Measurements from ENCODE around the gene ACSL1. TPM values are rescaled to one million over a fixed set of nuclear protein-coding genes. Genes with fewer than 3 reads are reported as not detected.

The ACSL1 gene
- total RNA-seq, 2 experiments from 2014 or later, result 12.4 to 12.5 TPM

DNA sequence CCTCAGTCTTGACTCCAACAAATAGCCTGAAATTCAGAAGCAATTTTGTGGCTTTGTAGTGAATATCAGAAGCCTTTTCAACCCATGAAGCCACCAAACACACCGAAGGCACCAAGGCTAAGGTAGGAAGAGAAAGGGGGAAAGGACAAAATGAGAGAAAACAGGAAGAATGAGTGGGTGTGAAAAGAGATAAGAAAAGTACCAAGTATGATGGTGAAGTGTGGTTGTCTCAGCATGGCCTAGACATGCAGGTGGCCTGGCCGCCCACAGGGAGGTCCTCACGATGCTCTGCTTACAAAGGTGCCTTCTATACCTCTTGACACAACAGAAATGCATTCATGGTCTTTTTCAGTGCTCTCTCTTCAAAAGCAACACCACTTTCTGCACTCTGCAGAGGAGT lies 34.9 kb downstream of the ACSL1 start:
- H3K9me3 ChIP-seq (ENCODE audit: control insufficient read depth in 1 of 2, insufficient read depth in 1 of 2, low read length in 2 of 2), result no peaks in the 10 kb centered on the region
- no peak overlapping the region for H3K4me3 Mint-ChIP-seq
- peaks cover 22% of the 10 kb centered on the region for H3K4me1 Mint-ChIP-seq (ENCODE audit: low read depth)
- ChIA-PET CTCF (no interaction called here), POLR2A (no interaction called here)
- no peak for DNase-seq
- no peaks in the 10 kb centered on the region for H3K27me3 Mint-ChIP-seq
- ATAC-seq (ENCODE audit: poor library complexity), result no peak
- intact Hi-C loops (cut with DNase I, micrococcal nuclease), result no loop called here
- TF ChIP-seq, protein P1, sequence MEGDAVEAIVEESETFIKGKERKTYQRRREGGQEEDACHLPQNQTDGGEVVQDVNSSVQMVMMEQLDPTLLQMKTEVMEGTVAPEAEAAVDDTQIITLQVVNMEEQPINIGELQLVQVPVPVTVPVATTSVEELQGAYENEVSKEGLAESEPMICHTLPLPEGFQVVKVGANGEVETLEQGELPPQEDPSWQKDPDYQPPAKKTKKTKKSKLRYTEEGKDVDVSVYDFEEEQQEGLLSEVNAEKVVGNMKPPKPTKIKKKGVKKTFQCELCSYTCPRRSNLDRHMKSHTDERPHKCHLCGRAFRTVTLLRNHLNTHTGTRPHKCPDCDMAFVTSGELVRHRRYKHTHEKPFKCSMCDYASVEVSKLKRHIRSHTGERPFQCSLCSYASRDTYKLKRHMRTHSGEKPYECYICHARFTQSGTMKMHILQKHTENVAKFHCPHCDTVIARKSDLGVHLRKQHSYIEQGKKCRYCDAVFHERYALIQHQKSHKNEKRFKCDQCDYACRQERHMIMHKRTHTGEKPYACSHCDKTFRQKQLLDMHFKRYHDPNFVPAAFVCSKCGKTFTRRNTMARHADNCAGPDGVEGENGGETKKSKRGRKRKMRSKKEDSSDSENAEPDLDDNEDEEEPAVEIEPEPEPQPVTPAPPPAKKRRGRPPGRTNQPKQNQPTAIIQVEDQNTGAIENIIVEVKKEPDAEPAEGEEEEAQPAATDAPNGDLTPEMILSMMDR (IDR thresholded peaks at IDR 0.05), result no peak
- no peaks in the 10 kb centered on the region for H3K9me3 Mint-ChIP-seq
- peaks cover 16% of the 10 kb centered on the region for H3K4me1 ChIP-seq (ENCODE audit: insufficient read depth, low read length)
- H3K27me3 ChIP-seq (ENCODE audit: control insufficient read depth in 1 of 2, insufficient read depth in 2 of 2, low read length in 2 of 2), result no peaks in the 10 kb centered on the region
- H3K27ac ChIP-seq (ENCODE audit: low read depth in 1 of 2, low read length in 2 of 2), result no peak overlapping the region
- H3K27ac Mint-ChIP-seq, result no peak overlapping the region
- H3K36me3 Mint-ChIP-seq (ENCODE audit: low read depth), result peaks cover 35% of the 10 kb centered on the region
- peaks cover 12% of the 10 kb centered on the region for H3K36me3 ChIP-seq (ENCODE audit: insufficient read depth, low read length)
- H3K4me3 ChIP-seq (ENCODE audit: low read length), result no peak overlapping the region

DNA sequence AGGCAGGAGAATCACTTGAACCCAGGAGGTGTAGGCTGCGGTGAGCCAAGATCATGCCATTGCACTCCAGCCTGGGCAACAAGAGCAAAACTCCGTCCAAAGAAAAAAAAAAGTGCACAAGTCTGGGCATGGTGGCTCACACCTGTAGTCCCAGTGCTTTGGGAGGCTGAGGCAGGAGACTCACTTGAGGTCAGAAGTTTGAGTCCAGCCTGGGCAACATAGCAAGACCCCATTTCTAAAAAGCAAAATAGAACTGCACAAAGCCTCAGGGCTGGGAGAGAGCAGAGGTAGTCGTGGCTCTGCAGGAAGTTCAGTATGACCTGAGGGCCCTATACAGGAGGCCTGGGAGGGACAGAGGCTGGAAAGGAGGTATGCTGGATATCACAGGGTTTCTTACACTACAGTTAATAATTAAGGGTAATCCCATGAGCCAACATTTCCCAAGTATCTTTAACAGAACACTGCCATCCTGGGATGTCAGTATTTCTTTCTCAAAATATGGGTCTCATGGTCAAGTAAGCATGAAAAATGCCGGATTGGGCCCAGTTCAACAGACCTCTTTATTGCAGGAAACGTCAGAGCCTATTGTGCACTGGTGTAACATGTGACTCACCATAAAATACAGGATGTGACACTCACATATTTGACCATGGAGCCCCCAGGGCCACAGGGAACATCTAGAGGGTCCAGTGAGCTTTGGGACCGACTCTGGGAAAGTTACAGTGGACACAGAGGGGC lies 37.8 kb downstream of the ACSL1 start:
- ATAC-seq (ENCODE audit: poor library complexity), result no peak
- TF ChIP-seq, protein P1 (IDR thresholded peaks at IDR 0.05), result no peak

DNA sequence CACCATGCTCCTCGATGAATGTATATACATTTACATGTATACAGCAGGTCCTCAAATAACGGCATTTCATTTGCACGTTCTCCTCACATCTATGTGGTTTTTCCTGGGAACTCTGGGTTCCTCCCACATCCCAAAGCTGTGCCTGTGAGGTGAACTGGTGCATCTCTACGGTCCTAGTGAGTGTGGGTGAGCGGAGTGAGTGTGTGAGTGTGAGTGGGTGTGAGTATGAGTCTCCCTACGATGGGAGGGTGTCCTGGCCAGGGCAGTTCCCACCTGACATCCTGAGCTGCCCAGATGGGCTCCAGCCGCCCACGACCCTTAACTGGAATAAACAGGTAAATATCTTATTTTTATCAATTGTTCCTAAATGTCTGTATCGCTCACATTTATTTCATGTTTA lies 40.0 kb downstream of the ACSL1 start:
- Histone ChIP-seq H3K4me3 (ENCODE audit: low read length) (no peak overlapping the region), H3K27ac (ENCODE audit: low read depth in 1 of 2, low read length in 2 of 2) (no peak overlapping the region), H3K36me3 (ENCODE audit: insufficient read depth, low read length) (peaks cover 22% of the 10 kb centered on the region), H3K4me1 (ENCODE audit: insufficient read depth, low read length) (peaks cover 2% of the 10 kb centered on the region), H3K27me3 (ENCODE audit: control insufficient read depth in 1 of 2, insufficient read depth in 2 of 2, low read length in 2 of 2) (no peaks in the 10 kb centered on the region), H3K9me3 (ENCODE audit: control insufficient read depth in 1 of 2, insufficient read depth in 1 of 2, low read length in 2 of 2) (no peaks in the 10 kb centered on the region)
- ChIA-PET CTCF (interaction anchor here (0.9 kb wide), 1 partner anchor 10 kb away, joined by 3 read pairs; no protein-coding TSS in a partner anchor), POLR2A (no interaction called here)
- TF ChIP-seq, protein P1 (IDR thresholded peaks at IDR 0.05), result no peak
- H3K9me3 Mint-ChIP-seq, result no peaks in the 10 kb centered on the region
- no peaks in the 10 kb centered on the region for H3K27me3 Mint-ChIP-seq
- ATAC-seq (ENCODE audit: poor library complexity), result no peak
- H3K36me3 Mint-ChIP-seq (ENCODE audit: low read depth), result peaks cover 51% of the 10 kb centered on the region
- H3K4me3 Mint-ChIP-seq, result no peak overlapping the region
- no peak overlapping the region for H3K27ac Mint-ChIP-seq
- DNase-seq, result no peak
- H3K4me1 Mint-ChIP-seq (ENCODE audit: low read depth), result peaks cover 16% of the 10 kb centered on the region
- intact Hi-C loops (cut with DNase I, micrococcal nuclease), result no loop called here

More for the DNA sequence above, 37.8 kb downstream of the ACSL1 start:
- peaks cover 11% of the 10 kb centered on the region for H3K4me1 Mint-ChIP-seq (ENCODE audit: low read depth)
- no peak overlapping the region for H3K4me3 Mint-ChIP-seq
- H3K4me3 ChIP-seq (ENCODE audit: low read length), result no peak overlapping the region
- CTCF ChIA-PET, result no interaction called here
- peaks cover 9% of the 10 kb centered on the region for H3K4me1 ChIP-seq (ENCODE audit: insufficient read depth, low read length)
- DNase-seq, result no peak
- H3K36me3 Mint-ChIP-seq (ENCODE audit: low read depth), result peaks cover 47% of the 10 kb centered on the region
- H3K9me3 Mint-ChIP-seq, result no peaks in the 10 kb centered on the region
- H3K27ac ChIP-seq (ENCODE audit: low read depth in 1 of 2, low read length in 2 of 2), result no peak overlapping the region
- H3K36me3 ChIP-seq (ENCODE audit: insufficient read depth, low read length), result peaks cover 17% of the 10 kb centered on the region
- H3K27ac Mint-ChIP-seq, result no peak overlapping the region
- intact Hi-C loops (cut with DNase I, micrococcal nuclease), result no loop called here
- H3K27me3 ChIP-seq (ENCODE audit: control insufficient read depth in 1 of 2, insufficient read depth in 2 of 2, low read length in 2 of 2), result no peaks in the 10 kb centered on the region
- H3K9me3 ChIP-seq (ENCODE audit: control insufficient read depth in 1 of 2, insufficient read depth in 1 of 2, low read length in 2 of 2), result no peaks in the 10 kb centered on the region
- POLR2A ChIA-PET, result no interaction called here
- no peaks in the 10 kb centered on the region for H3K27me3 Mint-ChIP-seq
